ENCODE results near the gene PEPD.

Gene PEPD

GRCh38 chr19:33376941-33377557 lies 144.5 kb downstream of the PEPD start:
- no peak for DNase-seq

DNA sequence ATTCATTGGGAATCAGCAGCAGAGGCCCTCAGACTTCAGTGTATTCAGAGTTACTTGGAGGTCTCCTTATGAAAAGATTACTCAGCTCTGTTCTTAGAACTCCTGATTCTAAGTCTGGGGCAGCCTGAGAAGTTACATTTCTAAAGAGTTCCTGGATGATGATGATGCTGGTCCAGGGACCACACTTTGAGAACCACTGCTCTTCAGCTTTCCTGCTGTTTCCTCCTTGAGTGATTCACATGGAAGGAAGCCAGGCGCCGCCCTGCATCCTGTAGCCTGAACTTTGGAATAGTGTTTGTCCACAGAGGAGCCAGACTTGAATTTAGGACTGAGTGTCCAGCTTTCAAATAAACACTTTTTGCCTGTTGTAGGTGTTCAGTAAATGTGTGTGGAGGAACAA lies 145.2 kb downstream of the PEPD start:
- DNase-seq = peak; percentile 16

GRCh38 chr19:33375837-33376159 lies 145.8 kb downstream of the PEPD start:
- no peak for DNase-seq

DNA sequence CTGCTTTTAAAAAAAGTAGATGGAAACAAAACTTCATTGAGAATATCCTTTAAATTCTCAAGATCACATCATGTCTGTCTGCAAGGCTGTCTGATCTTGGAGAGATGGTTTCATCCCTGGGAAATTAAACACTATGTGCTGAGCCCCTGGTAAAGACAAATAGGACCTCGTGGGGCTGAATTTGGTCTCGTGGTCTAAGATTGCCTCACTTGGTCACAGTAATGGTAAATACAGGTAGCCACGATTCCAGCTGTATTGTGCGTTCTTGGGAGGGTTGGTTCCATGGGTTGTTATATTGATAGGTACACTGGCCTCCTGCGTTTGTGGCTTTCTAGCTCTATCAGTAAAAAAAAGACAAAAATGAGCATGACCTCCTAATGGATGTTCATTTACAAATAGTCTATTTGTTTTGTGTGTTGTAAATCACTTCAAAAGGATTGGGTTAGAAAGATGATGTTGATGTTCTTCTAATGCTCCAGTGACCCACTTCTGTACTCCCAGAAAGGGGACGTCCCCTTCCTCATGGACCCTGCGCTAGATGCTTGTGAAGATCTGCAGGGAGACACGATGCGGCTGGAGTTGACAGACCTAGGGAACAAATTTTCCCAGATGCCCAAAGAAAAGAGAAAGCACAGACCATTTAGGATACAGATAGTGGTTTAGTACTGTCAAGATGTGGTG lies 146.3 kb downstream of the PEPD start:
- no peak for DNase-seq

DNA sequence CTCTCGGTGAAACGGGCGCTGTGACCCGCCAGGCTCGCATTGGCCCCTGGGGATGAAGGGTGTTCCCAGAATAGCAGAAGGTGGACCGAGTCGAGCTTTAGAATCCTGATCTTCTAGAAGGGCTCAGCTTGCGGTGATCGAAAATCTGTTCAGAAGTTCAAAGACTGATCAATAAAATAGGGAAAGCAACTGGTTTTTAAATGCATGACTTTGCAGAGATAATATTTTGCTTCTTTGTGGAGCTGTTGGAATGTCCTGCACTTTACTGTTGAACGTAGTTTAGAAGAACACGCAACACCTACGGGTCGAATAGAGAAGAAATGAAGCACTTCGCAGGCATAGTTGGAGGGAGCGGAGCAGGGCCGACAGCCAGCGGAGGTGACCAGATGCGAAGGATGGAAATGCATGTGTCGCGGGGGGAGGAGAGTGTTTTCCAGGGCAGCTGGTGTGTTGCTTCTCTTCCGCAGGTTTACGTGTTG lies 147.3 kb downstream of the PEPD start:
- DNase-seq = no peak

DNA sequence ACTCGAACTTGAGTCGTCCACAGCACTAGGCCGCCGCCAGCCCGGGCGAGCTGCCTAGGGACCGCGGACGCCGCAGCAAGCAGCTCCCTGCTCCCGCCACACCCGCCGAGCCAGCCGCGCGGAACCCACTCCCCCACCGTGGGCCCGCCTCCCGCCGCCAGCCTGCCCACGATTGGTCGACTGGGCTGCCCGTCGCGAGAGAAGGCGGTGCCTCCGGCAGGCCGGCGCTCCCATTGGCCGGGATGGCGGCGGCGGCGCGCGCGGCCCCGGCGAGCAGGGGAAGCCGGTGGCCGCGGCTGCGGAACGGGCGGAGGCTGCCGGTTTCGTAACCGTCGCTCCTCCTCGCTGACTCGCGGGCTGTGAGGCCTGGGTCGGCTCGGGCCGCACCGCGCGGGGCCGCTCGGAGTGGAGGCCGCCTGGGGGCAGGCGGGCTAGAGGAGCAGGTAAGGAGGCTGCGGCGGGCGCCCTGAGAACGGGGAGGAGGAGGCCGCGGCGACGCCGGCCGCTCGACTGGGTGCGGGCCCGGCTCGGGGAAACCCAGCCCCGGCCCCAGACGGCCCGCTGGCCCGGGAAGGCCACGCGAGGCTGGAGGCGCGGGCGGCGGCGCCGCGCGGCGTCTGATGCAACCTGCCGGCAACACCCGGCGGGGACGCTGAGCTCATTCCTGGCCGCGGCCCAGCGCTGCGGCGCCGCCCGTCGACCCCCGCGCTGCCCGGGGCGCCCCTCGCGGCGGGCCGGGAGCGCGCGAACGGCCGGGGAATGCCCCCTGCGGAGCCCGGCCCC lies 147.9 kb downstream of the PEPD start, which contains the start of gene CEBPG:
Gene CEBPG, plus strand, starts transcription at position 257 of the 783 bp plus-strand sequence. CDS start 5,531 bp downstream, outside the sequence.
- DNase-seq = peak; percentile 74

GRCh38 chr19:33370783-33371182 lies 150.8 kb downstream of the PEPD start:
- DNase-seq = no peak

DNA sequence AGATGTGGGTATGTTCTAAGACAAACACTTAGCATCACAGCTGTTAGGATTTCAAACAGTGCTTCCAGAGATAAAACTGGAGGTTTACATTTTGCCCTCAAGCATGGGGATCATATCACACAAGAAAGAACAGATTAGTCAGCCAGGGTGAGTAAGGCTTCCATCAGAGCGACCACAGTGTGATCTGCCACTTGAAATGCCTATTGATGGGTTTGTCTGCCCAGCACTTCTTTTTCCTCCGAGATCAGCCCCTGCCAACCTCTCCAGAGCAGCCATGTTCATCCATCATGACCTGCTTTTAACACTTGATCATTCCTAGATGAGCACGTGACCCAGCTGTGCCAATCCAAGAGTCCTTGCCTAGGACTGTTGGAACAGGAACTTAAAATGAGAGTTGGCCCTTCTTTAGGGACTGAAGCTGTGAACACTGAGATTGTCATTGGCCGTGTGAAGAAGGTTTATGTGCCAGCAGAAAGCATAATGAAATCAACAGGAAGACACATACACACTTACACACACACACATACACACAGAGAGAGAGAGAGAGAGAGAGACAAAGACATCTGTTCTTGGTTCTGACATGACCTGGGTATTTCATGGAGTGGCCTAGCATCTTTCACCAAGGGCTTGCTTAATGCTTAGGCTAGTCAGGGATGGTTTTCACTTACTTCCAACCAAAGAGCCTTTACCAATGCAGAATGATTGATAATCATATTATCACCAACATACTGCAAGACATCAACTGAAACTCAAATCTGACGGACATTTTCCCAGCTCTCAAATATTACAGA lies 153.3 kb downstream of the PEPD start:
- DNase-seq = no peak

- DNase-seq = no peak
These were observed 154.7 kb downstream of the PEPD start for GRCh38 chr19:33366897-33367296.

DNA sequence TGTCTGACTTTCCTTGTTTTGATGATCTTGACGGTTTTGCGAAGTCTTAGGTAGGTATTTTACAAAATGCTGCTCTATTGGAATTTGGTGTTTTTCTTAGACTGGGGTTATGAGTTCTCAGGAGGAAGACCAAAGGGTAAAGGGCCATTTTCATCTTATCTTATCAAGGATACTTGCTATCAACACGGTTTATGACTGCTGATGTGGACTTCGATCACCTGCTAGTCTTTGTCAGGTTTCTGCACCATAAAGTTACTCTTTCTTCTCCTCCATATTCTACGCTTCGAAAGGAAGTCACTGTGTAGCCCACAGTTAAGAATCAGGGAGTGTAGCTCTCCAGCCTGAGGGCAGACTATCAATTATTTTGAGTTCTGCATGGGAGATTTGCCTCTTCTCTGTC lies 155.5 kb downstream of the PEPD start:
- DNase-seq = no peak

GRCh38 chr19:33365691-33366090 lies 155.9 kb downstream of the PEPD start:
- DNase-seq = no peak

DNA sequence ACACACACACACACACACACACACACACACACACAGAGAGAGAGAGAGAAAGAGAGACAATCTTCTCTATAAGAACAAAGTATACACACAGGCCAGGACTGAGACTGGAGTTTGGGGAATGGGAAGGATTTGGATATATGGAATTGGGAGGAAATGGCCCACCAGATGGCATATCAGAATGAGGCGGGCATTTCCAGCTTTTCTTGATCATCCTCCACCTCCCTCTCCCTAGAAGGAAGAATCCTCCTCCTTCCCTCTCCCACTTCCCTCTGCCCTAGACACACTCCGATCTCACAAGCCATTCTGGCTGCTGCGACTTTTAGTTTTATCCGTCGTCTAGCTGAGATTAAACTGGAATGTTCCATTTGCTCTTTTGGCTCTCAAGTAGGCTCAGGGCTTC lies 158.1 kb downstream of the PEPD start:
- DNase-seq = no peak

DNA sequence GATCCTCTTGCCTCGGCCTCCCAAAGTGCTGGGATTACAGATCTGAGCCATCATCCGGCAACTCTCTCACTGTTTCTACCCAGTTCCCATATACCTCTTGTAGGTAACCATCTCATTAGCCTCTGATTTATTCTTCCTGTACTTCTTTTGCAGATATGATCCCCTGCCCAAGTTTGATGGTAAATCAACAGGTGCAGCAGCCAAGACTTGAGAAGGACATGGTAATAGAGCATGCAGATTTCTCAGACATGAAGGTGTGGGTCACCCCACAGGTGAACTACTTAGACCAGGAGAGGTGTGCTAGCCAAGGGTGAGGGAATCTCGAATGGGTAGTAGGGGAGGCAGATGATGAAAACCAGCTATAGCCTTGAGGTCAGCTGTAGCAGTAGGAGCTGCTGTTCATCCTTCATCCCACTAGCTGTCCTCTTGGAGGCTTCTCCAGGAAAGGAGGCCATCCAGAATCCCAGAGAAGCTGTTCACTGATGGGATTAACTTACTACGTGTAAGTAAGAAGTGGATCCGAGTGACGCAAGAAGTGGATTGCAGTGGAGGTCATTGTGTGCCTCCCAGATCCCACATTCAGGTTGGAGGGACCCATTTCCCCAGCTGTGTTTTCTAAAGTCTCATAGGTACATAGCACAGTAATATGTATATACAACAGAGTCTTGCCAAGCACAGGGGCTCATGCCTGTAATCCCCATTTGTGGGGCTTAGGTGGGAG lies 158.9 kb downstream of the PEPD start:
- DNase-seq = no peak

- DNase-seq = no peak
These were observed 162.0 kb downstream of the PEPD start for GRCh38 chr19:33359581-33359980.

DNA sequence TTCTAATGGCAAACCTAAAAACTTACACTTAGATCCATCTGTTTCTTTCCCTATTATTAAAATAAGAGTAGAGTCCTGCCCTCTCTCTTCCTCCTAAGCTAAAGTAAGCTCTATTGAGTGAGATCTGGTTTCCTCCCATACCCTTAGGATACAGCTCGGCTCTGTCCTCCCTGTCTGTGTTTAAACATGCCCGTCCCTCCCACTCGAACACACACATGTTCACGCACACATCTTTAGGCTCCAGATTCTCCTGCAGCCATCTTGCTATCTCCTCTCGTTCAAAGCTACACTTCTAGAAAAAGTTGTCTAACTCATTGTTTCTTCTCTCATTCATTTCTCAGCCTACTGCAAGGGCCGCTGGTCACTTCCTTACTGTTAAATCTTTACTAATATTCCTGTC lies 163.2 kb downstream of the PEPD start:
- DNase-seq = no peak

GRCh38 chr19:33357556-33357955 lies 164.0 kb downstream of the PEPD start:
- no peak for DNase-seq

- DNase-seq = no peak
These were observed 166.1 kb downstream of the PEPD start for GRCh38 chr19:33355535-33355934.

- no peak for DNase-seq
These were observed 170.9 kb downstream of the PEPD start for GRCh38 chr19:33350538-33351309.

GRCh38 chr19:33349319-33350289 lies 172.0 kb downstream of the PEPD start:
- DNase-seq = no peak

GRCh38 chr19:33348301-33349010 lies 173.1 kb downstream of the PEPD start:
- DNase-seq = no peak

Measured in amniotic stem cell (primary cell).